GM18951 (cell line): Measurements from ENCODE around the gene C8A.

ENCODE experiments used
- POLR2A ChIP-seq: IDR thresholded peaks from 4 replicates; pipeline ENCODE4 v1.6.1; 2011; ENCODE audit warnings: mild to moderate bottlenecking; ENCODE audit not compliant: insufficient read length, insufficient read depth; ENCODE audit errors: extremely low read depth
- in situ Hi-C: fragments of 300-500 bp; cut with MboI; formaldehyde crosslinking; loops from one replicate; pipeline ENCODE4 v1.12.0; 2022; ENCODE audit warnings: low sequenced_read_pairs, mixed read lengths, inconsistent platforms; ENCODE audit not compliant: unreplicated experiment

The C8A gene

GRCh38 chr1:56825436-56825835 is 29.2 kb upstream of the C8A start:
- no peak for TF ChIP-seq POLR2A
- in situ Hi-C loops = no loop called here

DNA sequence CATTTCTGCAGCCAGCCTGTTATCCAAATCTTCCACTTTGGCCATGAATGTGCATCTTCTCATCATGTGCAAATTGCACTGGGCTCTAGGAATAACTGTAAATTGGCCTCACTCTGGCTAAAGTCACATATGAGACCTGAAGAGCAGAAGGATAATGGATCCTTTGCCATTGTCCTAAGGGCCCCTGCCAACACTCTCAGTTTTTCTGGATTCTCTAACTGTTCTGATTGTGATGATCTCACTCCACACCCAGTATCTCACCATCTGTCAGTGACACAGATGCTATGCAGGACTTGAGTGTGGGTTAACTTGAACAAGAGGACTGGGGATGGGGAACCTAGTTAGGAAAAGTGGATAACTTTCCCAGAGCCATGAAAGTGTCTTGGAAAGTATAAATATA is 26.9 kb upstream of the C8A start:
- TF ChIP-seq POLR2A = no peak
- in situ Hi-C loops = no loop called here

DNA sequence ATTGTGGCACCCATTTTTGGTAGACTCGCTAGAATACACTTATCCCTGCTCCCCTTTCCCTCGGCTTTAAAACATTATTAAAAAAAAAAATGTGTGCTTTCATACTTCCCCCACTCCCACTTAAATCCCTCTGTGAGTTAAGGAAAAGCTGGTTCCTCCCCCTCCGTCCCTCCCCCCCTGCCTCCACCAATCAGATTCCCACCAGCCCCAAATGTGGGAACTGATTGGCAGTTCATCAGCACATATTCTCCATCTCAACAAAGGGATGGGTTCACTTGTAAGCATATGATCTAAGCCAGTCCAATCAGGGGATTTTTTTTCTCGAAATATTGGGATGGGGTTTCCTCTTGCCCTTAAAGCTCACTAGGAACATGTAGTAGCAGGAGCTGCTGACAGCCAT is 24.5 kb upstream of the C8A start:
- in situ Hi-C loops = no loop called here

DNA sequence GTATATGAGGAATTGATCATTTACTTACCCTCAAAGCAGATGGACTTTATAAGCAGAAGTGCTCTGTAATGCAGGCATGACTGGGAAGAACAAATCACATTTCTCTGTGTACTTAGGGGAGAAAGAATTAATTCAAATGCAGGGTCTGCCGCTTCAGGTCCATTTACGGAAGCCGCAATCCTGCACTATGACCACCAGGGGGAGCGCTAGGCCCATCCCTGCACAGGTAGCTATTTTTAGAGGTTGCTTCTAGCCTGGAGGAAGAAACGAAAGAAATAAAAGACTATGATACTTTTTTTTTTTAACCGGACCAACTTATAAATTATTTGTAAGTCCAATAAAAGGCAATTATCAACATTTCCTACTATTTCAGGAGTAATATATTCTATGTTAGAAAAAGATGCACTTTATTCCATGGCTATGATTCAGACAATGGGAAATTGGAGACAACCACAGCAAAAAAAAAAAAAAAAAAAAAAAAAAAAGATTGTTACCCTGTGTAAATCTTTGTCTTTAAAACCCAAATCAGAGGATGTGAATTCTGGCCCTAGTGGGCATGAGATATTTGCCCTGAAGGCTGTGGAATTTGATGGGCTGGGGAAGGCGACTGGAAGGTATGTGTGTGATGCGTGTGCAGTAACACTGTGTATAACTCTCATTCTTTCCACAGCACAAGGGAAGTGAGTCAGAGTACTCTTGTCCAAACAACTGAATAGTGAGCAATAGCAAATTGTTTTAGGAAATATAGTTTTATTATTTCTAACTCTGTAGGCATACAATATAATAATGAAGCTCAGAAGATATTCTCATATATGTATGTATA is 22.5 kb upstream of the C8A start:
- in situ Hi-C loops = no loop called here

More for the DNA sequence above, 24.5 kb upstream of the C8A start:
- no peak for TF ChIP-seq POLR2A

GRCh38 chr1:56833088-56833487 is 21.5 kb upstream of the C8A start:
- in situ Hi-C loops = no loop called here
- TF ChIP-seq POLR2A = no peak

More for the DNA sequence above, 22.5 kb upstream of the C8A start:
- TF ChIP-seq POLR2A = no peak

DNA sequence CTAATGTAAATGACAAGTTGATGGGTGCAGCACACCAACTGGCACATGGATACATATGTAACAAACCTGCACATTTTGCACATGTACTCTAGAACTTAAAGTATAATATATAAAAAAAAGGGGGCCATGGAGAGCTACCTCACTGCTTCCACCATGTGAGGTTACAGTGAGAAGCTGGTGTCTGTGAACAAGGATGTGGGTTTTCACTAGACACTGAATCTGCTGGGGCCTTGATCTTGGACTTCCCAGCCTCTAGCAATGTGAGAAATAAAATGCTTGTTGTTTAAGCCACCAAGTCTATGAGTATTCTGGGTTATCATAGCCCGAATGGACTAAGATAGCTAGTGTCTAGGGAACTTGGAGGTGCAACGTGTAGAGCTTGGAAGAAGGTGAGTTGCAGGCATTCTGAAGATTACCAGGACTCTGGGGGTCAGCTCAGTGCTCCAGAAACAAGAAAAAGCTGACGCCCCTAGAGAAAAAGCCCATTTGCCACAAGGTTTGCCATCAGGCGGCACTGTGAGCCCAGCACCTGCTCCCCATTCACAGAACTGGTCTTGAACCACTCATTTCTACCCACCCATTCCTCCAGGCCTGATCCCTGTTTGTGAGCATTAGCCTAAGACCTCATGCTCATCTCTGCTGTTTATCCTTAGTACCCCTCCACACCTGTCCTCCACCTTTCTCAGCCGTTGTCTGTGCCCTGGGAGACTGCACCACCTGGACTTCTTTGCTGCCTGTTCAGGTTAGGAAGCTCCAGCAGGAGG is 20.3 kb upstream of the C8A start:
- in situ Hi-C loops = no loop called here
- TF ChIP-seq POLR2A = no peak

DNA sequence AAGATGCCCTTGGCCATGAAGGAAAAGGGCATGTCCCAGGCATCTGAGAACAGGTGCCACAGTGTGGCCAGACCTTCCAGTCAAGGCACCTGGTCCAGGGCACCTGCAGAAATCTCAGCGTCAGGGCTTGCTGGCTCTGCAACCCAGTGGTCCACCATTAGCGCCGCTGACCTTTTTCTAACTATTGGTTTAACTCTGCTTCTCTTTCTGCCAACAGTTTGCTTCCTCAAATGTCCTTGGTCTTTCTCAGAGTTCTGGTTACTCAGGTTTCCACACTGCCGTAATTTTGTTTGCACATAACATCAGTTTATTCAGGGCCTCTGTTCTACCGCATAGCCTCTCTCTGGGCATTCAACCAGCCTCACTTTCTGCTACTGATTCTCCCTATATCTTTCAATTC is 18.9 kb upstream of the C8A start:
- in situ Hi-C loops = no loop called here
- TF ChIP-seq POLR2A = no peak

DNA sequence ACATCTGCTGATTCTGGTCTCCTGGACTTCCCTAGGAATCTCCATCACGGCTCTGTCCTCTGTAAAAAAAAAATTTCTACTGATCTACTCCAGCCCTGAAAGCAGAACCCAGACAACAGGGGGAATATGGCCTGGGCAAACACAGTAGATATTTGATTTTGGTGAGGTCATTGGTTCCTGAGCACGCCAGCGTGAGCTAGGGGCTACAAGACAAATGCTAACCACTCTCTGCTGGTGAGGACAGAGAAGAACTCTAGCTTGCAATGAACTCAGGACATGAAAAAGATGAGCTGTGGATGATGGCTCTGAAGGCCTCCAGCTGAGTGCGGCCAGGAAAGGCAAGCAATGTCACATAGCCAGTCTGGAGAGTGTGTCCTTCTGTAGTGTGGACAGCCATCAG is 18.2 kb upstream of the C8A start:
- in situ Hi-C loops = no loop called here
- no peak for TF ChIP-seq POLR2A

GRCh38 chr1:56837244-56837939 is 17.2 kb upstream of the C8A start:
- TF ChIP-seq POLR2A = no peak
- in situ Hi-C loops = no loop called here

DNA sequence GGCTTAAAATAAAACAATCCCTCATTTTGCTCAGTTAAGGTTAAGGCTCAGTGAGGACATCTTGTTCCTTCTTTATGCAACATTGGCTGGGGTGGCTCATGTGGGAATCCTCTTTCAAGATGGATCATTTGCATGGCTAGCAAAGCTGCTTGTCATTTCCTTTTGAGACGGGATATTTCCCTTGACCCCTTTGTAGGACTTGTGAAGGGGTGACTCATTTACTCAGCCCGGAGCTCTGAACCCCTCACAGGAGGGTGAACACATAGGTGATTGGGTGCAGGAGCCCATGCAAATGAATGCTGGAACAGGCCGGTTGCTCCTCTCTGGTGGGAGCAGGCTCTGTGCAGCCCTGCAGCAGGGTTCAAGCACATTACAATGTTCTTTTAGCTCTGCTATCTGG is 15.8 kb upstream of the C8A start:
- TF ChIP-seq POLR2A = no peak
- in situ Hi-C loops = no loop called here

DNA sequence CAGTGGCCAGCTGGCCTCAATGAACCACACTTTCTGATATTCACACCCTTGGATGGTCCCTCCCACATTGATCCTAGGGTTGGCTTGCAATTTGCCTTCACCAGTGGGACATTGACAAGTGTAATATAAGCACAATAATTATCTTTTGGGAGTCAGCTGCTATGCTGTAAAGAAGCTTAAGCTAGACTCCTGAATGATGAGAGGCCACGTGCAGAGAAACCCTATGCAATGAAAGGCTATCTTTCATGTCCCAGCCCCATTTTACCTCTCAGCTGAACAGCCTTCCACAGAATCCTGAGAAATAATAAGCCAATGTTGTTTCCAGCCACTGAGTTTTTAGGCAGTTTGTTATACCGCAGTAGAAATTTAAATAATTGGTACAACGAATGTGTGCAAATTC is 11.1 kb upstream of the C8A start:
- no peak for TF ChIP-seq POLR2A
- in situ Hi-C loops = no loop called here

GRCh38 chr1:56844545-56845136 is 10.0 kb upstream of the C8A start:
- in situ Hi-C loops = no loop called here
- TF ChIP-seq POLR2A = no peak

DNA sequence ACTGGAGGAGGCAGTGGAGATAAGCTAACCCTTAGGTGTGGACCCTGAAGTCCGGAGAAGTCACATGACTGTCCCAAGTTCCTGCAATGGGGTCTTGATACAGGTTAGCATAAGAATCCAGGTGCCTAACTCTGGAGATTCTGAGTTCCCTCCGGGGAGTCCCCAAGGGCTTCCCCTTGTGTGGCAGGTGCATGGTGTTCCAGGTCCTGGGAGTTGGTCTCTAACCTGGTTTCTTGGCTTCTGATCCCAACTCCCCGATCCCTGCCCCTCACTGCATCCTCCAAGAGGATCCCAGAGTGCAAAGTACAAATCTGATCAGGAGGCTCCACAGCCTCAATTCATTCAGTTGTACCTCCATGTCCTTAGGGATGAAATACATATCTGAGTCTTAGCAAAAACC is 9.3 kb upstream of the C8A start:
- no peak for TF ChIP-seq POLR2A
- in situ Hi-C loops = no loop called here
